NCI-H1436 (cell line): ENCODE measurements around the gene GAGE10.
"Not testable (repeated sequence)": the region's sequence is repeated elsewhere in the genome, so short reads cannot be mapped to it uniquely, and the experiment has no call there.

Experiments used
- DNase-seq: peaks from one replicate; lab custom pipeline; 2025; lab: John Stamatoyannopoulos, UW

GAGE10 gene

GRCh38 chrX:49323735-49324134, 20.3 kb downstream of the GAGE10 start:
- DNase-seq = not testable (repeated sequence)

- not testable (repeated sequence) for DNase-seq
Observed at GRCh38 chrX:49330421-49330820, 27.0 kb downstream of the GAGE10 start.

- DNase-seq = not testable (repeated sequence)
Observed at GRCh38 chrX:49331282-49331681, 27.8 kb downstream of the GAGE10 start, which contains the start of gene GAGE13. GAGE13 (plus strand) TSS chrX:49331582; CDS start chrX:49332738, 1,156 bp downstream.

GRCh38 chrX:49331841-49332240, 28.4 kb downstream of the GAGE10 start:
- DNase-seq = not testable (repeated sequence)

GRCh38 chrX:49341449-49341848, 38.0 kb downstream of the GAGE10 start:
- not testable (repeated sequence) for DNase-seq

GRCh38 chrX:49344496-49345175, 41.2 kb downstream of the GAGE10 start:
- not testable (repeated sequence) for DNase-seq

GRCh38 chrX:49345402-49345801, 42.0 kb downstream of the GAGE10 start:
- DNase-seq = not testable (repeated sequence)

GRCh38 chrX:49346150-49346549, 42.7 kb downstream of the GAGE10 start:
- DNase-seq = not testable (repeated sequence)
